GM18508 (cell line): ENCODE results near the gene LHPP.

Source experiments
- ATAC-seq: cut with Tn5 transposase; IDR thresholded peaks from one replicate; pipeline ENCODE4 v1.9.1; 2021; ENCODE audit warnings: moderate number of reproducible peaks; ENCODE audit not compliant: insufficient read depth, unreplicated experiment

The LHPP gene

GRCh38 chr10:124515244-124515970 is 53.8 kb downstream of the LHPP start:
- ATAC-seq = no peak

- ATAC-seq = no peak
Observed at GRCh38 chr10:124516181-124516580, 54.6 kb downstream of the LHPP start.

- no peak for ATAC-seq
Observed at GRCh38 chr10:124516746-124517397, 55.2 kb downstream of the LHPP start.

GRCh38 chr10:124517461-124517860 is 55.8 kb downstream of the LHPP start:
- no peak for ATAC-seq

DNA sequence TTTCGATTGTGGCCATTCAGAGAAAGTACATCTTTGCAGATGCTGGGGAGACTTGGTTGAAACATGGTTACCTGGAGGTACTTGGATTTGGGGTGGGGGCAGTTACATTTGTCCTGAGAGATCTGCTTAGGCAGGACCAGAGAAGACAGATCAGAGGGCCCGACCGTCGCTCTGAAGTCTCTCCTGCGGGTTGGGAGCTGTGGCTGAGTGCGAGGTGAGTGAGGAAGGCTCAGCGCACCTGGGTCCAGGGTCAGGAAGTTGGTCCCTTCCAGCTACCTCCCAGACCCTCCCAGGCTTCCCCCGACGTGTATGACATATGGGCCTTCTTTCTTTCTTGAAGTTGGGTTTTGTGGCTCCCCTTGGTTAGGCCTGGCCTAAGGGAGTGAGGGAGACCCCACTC is 56.3 kb downstream of the LHPP start:
- no peak for ATAC-seq

- ATAC-seq = no peak
Observed at GRCh38 chr10:124518366-124518765, 56.7 kb downstream of the LHPP start.

DNA sequence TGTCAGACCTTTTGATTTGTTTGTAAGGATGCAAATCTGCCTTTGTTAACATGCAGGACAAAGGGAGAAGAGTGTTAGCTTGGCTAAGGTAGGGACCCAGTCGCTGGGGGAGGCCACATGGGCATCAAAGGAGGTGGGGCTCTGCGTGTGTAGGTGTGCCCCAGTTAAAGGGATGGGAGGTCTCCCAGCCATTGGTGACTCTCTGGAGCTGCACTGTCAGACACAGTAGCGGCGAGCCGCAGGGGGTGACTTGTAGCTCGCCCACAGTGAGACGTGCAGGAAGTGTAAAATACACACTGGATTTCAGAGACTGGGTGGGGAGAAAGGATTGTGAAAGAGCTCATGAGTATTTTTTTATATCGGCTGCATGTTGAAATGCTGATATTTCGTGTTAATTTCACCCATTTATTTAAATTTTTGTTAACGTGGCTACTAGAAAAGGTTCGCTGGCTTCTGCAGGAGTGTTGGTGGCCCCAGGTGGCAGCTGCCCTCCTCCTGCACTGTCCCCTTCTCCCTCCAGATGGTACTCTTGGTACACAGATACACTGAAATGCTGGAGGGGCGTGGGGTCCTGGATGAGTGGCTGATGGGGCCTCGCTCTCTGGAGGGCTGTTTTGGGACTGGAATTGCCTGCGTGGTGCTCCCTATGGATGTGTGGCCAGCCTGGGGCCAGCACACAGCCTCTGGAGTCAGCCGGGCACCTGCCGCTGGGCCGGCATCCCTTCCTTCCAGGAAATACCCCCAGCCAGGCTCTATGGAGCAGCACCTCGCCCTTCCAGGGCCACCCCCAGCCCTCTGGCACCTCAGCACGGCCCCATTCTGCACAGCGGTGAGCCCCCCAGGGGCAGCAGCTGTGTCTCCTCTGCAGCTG is 59.2 kb downstream of the LHPP start:
- no peak for ATAC-seq

DNA sequence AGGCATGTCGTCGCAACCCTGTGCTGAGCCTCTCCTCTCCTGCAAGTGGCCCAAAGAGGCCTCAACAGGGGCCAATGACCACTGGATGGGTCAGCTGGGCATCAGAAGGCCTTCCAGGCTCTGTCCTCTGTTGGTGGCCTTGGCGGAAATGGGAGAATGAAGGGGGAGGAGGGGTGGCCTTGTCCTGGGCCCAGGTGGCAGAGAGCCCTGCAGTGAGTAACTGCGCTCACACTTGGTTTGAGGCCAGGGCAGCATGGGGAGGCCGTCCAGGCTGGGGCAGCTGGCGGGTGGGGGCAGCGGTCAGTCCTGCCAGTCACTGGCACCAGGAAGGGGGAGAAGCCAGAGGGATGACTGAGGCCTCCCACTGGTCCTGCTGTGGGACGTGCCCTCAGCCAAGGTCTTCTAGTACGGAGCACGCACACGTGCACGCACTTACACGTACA is 59.8 kb downstream of the LHPP start:
- ATAC-seq = no peak

DNA sequence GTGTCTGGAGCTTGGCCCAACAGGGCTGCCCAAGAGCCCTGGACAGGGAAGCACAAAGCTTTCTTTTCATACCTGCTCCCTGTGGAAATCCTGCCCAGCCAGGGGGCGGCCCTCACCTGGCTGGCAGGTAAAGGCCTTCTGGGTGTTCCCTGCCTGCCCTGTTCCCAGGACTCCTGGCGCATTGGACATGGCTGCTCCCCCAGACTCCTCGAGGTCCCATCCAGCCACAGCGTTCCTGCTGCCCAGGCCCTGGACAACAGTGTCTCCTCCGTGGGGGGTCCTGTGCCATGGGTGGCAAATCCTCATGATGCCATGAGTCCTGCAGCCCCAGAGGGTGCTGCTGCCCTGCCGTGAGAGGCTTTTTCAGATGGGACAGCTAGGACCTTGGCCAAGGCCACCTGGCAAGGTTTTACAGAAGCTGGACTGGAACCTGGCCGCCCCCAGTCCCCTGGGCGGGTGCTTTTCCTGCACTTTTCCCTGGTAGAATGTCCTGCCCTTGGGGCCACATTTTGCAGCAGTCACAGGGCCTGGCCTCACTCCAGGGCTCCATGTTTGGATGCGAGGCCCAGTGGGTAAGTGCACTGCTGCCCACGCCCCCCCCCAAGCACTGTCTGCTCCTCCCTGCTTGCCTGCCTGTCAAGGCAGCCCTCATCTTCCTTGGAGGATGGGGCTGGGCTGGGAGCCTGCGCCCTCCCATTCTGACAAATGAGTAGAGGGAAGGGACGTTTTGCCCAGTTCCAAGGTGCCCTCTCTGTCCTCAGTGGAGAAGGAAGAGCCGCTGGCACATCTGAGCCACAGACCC is 60.7 kb downstream of the LHPP start:
- no peak for ATAC-seq

- no peak for ATAC-seq
Observed at GRCh38 chr10:124522933-124523871, 61.6 kb downstream of the LHPP start.

GRCh38 chr10:124523901-124524300 is 62.3 kb downstream of the LHPP start:
- no peak for ATAC-seq

DNA sequence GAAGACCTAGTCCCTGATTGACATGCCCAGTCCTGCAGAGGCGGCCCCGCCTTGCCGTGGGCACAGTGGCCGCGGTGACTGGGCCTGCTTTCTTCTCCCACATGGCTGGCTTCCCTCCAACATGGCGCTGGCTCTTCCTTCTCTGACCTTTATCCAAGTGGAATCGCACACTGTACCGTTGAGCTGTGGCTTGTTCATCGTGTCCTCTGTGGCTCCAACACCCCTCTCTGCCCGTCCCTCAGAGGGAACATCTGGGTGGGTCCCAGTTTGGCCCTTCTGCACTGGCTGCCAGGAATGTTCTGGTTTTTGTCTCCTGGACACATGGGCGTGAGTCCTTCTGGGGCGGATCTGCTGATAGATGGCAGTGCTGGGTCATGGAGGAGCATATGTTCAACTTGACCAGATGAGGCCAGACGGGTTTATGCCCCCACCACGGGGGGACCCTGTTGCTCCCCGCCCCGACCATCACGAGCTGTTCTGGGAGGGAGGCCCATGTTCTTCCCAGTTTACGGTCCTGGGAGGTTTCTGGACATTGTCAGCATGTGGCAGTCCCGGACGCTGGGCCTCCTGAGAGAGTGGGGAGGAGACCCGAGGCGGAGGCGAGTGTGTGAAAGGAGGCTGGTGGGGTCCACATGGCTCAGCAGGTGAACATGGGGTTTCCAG is 63.5 kb downstream of the LHPP start:
- no peak for ATAC-seq

GRCh38 chr10:124525751-124526600 is 64.4 kb downstream of the LHPP start:
- ATAC-seq = no peak

GRCh38 chr10:124526621-124527267 is 65.1 kb downstream of the LHPP start:
- no peak for ATAC-seq

DNA sequence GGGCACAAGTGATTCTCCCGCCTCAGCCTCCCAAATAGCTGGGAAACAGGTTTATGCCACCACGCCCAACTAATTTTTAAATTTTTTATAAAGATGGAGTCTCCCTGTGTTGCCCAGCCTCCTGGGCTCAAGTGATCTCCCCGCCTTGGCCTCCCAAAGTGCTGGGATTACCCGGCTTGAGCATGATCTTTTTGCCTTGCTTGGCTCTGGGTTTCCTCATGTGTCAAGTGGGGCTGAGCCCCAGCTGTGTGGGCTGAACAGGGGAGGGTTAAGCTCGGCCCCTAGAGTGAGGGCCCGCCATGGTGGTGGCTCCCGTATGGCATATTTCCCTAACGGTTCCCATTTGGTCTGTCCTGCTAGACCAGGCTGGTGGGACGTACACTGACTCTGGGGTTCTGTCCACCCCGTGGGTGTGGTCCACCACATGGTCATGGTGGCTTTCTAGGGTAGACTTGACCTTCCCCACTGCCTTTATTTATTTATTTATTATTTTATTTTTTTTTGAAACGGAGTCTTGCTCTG is 66.3 kb downstream of the LHPP start:
- no peak for ATAC-seq

DNA sequence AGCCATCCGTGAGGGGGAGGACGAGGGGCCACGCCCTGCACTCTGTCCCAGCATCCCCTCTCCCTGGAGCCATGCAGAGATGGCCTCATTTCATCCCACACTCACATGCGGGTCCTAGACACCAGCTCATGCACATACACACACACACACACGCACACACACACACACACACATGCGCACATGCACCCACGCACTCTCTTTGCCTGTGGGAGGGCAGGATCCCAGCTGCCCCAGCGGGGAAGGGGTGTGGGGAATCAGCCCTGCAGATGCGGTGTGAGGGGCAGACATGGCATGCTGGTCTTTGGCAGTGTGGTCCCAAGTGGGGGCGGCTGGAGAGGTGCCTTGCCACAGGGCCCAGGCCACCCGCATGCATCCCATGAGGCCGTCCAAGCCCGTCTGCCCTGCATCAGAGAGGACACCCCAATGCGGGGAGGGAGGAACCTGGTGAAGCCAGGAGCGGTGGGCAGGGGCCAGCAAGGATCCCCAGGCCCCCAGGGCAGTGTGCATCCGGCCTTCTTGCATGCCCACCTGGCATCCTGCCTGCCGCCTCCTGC is 68.1 kb downstream of the LHPP start:
- no peak for ATAC-seq

- no peak for ATAC-seq
Observed at GRCh38 chr10:124530215-124530665, 68.6 kb downstream of the LHPP start.
